Cardiac muscle cell (in vitro differentiated cells and primary cell): Measurements from ENCODE around the gene SACS. TPM values are rescaled to one million over a fixed set of nuclear protein-coding genes. Genes with fewer than 3 reads are reported as not detected.

Experiments
- DNase-seq, 2 donors: peaks; one replicate each; pipeline versions ENCODE4 v3.0.0 to v3.0.0-alpha.2; 2010 to 2017; ENCODE audit warnings: low read depth in 1 of 2, low spot score in 1 of 2
- H3K27ac ChIP-seq: fragments of 200-600 bp; sonication (generic); 2 replicates; pipeline ENCODE4 v1.5.1; 2016
- H3K27me3 ChIP-seq: fragments of 200-600 bp; sonication (generic); 2 replicates; pipeline ENCODE4 v1.6.0; 2016; ENCODE audit warnings: control low read depth
- H3K36me3 ChIP-seq: fragments of 200-600 bp; sonication (generic); 2 replicates; pipeline ENCODE4 v1.5.1; 2016; ENCODE audit warnings: control low read depth
- H3K4me1 ChIP-seq: fragments of 200-600 bp; sonication (generic); 2 replicates; pipeline ENCODE4 v1.8.1; 2017; ENCODE audit warnings: low read depth, mild to moderate bottlenecking, mixed run types
- H3K4me3 ChIP-seq: fragments of 200-600 bp; sonication (generic); 2 replicates; pipeline ENCODE4 v1.5.1; 2016; ENCODE audit warnings: mild to moderate bottlenecking
- H3K9me3 ChIP-seq: fragments of 200-600 bp; sonication (generic); 2 replicates; pipeline ENCODE4 v1.5.1; 2017; ENCODE audit warnings: low read depth, mild to moderate bottlenecking, control low read depth
- polyA plus RNA-seq: library from polyadenylated mRNA; unstranded; fragments of >200 nt; fragmentation: Nextera tagmentation; extraction: Ambion mirVana; gene quantifications from 2 replicates; pipeline ENCODE4 v1.2.1, GENCODE V29; 2016
- total RNA-seq: library from RNA; depleted of rRNA; stranded (reverse); fragments of >200 nt; gene quantifications from 2 replicates; pipeline ENCODE4 v1.2.3, GENCODE V29; 2016
- TF ChIP-seq, protein P1 (sequence below): IDR thresholded peaks from 2 replicates; pipeline ENCODE4 v1.5.1; 2012; ENCODE audit warnings: low read depth, mild to moderate bottlenecking, low read length

SACS gene
- total and polyA plus RNA-seq, 2 experiments from 2014 or later = 5.1 to 34.9 TPM

DNA sequence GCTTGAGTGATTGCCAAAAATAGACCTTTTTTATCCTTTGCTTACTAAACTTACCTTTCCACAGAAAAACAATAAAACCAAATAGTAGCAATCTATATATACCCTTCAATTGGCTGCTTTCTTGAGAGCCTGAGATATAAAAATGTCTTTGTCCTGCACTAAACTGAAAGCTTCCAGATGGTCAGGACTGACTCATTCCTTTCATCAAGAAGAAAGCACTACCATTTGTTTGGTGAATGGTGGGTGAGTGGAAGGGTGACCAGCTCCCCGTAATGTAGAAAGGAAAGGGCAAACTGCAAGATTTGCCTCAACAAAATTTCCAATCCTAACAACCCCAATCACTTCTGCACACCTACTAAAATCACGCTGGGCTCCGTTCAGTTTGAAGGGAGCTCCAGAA lies 67.8 kb downstream of the SACS start:
- no peak for DNase-seq
- TF ChIP-seq, protein P1, sequence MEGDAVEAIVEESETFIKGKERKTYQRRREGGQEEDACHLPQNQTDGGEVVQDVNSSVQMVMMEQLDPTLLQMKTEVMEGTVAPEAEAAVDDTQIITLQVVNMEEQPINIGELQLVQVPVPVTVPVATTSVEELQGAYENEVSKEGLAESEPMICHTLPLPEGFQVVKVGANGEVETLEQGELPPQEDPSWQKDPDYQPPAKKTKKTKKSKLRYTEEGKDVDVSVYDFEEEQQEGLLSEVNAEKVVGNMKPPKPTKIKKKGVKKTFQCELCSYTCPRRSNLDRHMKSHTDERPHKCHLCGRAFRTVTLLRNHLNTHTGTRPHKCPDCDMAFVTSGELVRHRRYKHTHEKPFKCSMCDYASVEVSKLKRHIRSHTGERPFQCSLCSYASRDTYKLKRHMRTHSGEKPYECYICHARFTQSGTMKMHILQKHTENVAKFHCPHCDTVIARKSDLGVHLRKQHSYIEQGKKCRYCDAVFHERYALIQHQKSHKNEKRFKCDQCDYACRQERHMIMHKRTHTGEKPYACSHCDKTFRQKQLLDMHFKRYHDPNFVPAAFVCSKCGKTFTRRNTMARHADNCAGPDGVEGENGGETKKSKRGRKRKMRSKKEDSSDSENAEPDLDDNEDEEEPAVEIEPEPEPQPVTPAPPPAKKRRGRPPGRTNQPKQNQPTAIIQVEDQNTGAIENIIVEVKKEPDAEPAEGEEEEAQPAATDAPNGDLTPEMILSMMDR = no peak
- Histone ChIP-seq H3K27ac (no peak overlapping the region), H3K27me3 (no peaks in the 10 kb centered on the region), H3K36me3 (peaks cover 49% of the 10 kb centered on the region), H3K9me3 (no peaks in the 10 kb centered on the region), H3K4me1 (no peaks in the 10 kb centered on the region), H3K4me3 (no peak overlapping the region)

DNA sequence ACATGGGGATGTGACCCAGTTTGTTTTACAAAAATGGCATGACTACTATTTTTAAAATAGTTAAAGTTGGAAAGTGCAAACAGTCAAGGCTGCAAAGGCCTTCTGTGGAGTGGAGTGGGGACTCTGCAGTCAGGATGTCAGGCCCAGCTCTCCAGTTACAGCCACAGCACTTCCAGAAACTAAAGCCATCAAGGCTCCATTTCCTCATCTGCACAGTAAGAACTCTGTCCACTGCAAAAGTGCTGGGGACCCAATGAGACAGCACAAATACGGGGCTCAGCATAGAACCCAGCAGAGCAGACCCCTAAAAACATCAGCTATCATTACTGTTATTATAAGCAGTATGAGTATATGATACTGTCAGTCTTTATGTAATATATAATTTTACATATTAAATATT lies 73.6 kb downstream of the SACS start:
- DNase-seq = no peak
- TF ChIP-seq, protein P1 = no peak
- H3K36me3 ChIP-seq = peaks cover 36% of the 10 kb centered on the region
- no peaks in the 10 kb centered on the region for H3K27me3 ChIP-seq
- no peaks in the 10 kb centered on the region for H3K4me1 ChIP-seq
- H3K4me3 ChIP-seq = no peak overlapping the region
- H3K27ac ChIP-seq = peak overlapping the region; percentile 13
- no peaks in the 10 kb centered on the region for H3K9me3 ChIP-seq

DNA sequence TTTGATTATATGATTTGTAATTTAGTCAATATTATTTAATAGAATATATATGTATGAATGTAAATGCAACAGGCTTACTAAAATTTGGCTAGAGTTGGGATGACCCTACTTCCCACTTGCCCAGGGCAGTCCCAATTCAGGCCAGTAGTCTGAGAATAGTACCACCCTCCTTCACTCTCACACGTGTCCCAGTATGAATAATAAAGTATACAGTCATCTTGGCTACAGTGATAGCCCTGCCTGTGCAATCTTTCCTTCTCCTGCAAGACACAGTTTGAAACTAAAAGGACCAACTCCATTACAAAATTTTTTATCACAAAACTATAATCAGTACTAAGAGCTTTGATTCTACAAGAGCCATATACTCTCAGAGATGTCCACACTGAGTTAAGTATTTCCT lies 76.2 kb downstream of the SACS start:
- H3K4me3 ChIP-seq = no peak overlapping the region
- H3K27ac ChIP-seq = no peak overlapping the region
- no peak for DNase-seq
- no peaks in the 10 kb centered on the region for H3K4me1 ChIP-seq
- TF ChIP-seq, protein P1 = no peak
- peaks cover 26% of the 10 kb centered on the region for H3K36me3 ChIP-seq
- no peaks in the 10 kb centered on the region for H3K27me3 ChIP-seq
- no peaks in the 10 kb centered on the region for H3K9me3 ChIP-seq

DNA sequence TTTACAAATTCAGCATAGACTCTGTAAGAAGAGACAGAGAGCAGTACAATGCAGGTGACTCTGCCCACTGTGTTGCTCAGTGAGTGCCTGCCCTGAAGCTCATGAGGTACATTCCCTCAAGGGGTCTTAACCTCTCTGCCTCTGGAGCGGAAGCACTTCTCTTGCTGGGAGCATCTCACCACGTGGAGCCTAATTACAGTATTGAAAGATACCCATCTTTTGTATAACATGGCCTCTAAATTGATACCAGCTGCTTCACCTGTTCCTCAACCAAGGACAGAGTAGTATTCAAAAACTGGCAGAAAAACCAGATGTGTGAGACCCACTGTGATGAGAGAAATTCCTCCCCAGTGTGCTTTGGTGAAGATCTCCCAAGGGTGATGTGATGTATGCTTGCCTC lies 77.1 kb downstream of the SACS start:
- TF ChIP-seq, protein P1 = no peak
- no peaks in the 10 kb centered on the region for H3K27me3 ChIP-seq
- no peaks in the 10 kb centered on the region for H3K9me3 ChIP-seq
- H3K4me3 ChIP-seq = no peak overlapping the region
- DNase-seq = no peak
- H3K36me3 ChIP-seq = peaks cover 26% of the 10 kb centered on the region
- H3K27ac ChIP-seq = no peak overlapping the region
- no peaks in the 10 kb centered on the region for H3K4me1 ChIP-seq

DNA sequence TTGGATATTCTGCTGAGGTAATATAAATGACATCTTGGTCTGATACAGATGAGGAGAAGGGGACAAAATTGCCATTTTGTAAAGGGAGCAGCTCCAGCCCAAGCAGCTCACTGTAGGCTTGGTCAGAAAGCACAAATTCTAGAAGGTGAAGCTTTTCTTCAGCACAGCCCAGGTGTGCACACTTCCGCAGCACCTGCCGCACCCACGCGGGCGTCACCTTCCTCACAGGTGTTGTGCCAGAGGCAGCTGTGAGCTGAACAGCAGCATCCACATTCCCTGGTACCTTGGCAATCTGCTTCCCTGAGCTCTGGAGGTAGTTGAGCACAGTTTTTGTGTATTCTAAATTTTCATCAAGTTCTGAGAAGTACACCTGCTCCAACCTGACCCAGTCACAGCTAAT lies 79.0 kb downstream of the SACS start:
- no peaks in the 10 kb centered on the region for H3K9me3 ChIP-seq
- no peaks in the 10 kb centered on the region for H3K27me3 ChIP-seq
- no peak overlapping the region for H3K4me3 ChIP-seq
- H3K4me1 ChIP-seq = no peaks in the 10 kb centered on the region
- no peak overlapping the region for H3K27ac ChIP-seq
- DNase-seq = no peak
- TF ChIP-seq, protein P1 = no peak
- H3K36me3 ChIP-seq = peaks cover 26% of the 10 kb centered on the region

DNA sequence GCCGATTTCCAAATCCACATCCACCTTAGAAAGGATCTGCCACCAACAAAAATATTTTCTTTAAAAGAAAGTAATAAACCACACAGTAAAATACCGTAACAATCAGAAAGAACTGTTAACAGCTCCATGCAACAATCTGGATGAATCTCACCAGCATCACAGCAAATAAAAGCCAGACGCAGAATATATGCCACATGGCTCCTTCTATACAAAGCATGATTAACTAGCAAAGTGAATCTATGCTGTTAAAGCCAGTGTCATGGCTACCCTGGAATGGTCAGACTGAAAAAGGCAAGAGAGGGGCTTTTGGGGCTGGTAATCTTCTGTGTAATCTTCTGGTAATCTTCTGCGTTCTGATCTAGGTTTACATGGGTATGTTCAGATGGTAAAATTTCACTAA lies 81.3 kb downstream of the SACS start:
- Histone ChIP-seq H3K27me3 (no peaks in the 10 kb centered on the region), H3K4me3 (no peak overlapping the region), H3K4me1 (peaks cover 9% of the 10 kb centered on the region), H3K36me3 (peaks cover 18% of the 10 kb centered on the region), H3K9me3 (no peaks in the 10 kb centered on the region), H3K27ac (no peak overlapping the region)
- DNase-seq = no peak
- TF ChIP-seq, protein P1 = no peak
